Measurements from ENCODE around the gene RALGPS1. TPM values are rescaled to one million over a fixed set of nuclear protein-coding genes. Genes with fewer than 3 reads are reported as not detected.

RALGPS1 gene
- total and polyA plus RNA-seq, 2 of the 8 experiments (the other 6 are each of a cell fraction or from before 2014, with no cell fraction given) = 20.0 to 23.5 TPM

DNA sequence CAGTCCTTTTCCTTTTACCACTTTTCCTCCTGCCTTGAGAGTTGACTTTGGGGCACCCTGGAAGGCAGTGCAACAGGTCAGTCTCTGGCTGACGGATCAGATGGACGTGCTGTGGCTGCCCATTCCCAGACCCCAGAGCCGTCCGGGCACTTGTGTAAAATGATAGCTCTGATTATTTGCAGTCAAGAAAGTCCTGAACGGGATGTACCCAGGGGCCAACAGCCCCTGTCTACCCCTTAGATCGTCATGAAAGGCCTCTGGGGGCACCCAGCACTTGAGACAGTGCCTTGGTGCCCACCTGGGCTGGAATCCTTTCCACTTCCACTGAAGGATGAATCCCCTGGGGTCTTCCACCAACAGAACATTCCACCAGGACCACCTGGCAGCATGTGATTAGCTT is 225.6 kb downstream of the RALGPS1 start:
- Histone ChIP-seq H2BK5ac (ENCODE audit: low read depth, low read length) (no peak overlapping the region), H3K36me3 (ENCODE audit: control insufficient read depth in 2 of 4, insufficient read depth in 4 of 4, low read length in 3 of 4) (no peaks in the 10 kb centered on the region), H3K4me1 (replicated peaks in 1 of 4; ENCODE audit: control insufficient read depth in 3 of 4, insufficient read depth in 4 of 4, low read length in 3 of 4) (peaks cover 0 to 8% (median 6%) of the 10 kb centered on the region in 4 experiments; a peak in 5 of 7 replicates), H4K20me1 (replicated peaks in 1 of 2; ENCODE audit: control insufficient read depth in 1 of 2, insufficient read depth in 2 of 2, low read length in 2 of 2) (no peaks in the 10 kb centered on the region), H3K9ac (replicated peaks in 1 of 4; ENCODE audit: extremely low read depth in 1 of 4, low read depth in 3 of 4, low read length in 3 of 4) (no peak overlapping the region), H3K18ac (ENCODE audit: extremely low read depth, low read length) (no peak overlapping the region), H3K14ac (ENCODE audit: insufficient read length) (no peak overlapping the region), H3K23ac (ENCODE audit: insufficient read length) (no peak overlapping the region), H3K79me2 (ENCODE audit: control insufficient read depth in 1 of 2, insufficient read depth in 2 of 2, low read length in 2 of 2) (no peaks in the 10 kb centered on the region), H4K5ac (ENCODE audit: insufficient read length, low read depth, low read length) (no peak overlapping the region), H3K27ac (ENCODE audit: low read depth, low read length) (no peak overlapping the region), H3K23me2 (ENCODE audit: low read depth, low read length) (no peaks in the 10 kb centered on the region), H3K79me1 (ENCODE audit: low read depth, low read length) (no peaks in the 10 kb centered on the region), H3K27me3 (replicated peaks in 1 of 4; ENCODE audit: control insufficient read depth in 3 of 4, extremely low read depth in 1 of 4, insufficient read depth in 3 of 4, low read length in 3 of 4) (no peaks in the 10 kb centered on the region), H2BK15ac (ENCODE audit: low read length) (no peak overlapping the region), H2AFZ (ENCODE audit: low read length) (no peak overlapping the region), H2BK12ac (ENCODE audit: low read depth, low read length) (no peak overlapping the region), H3K4ac (replicated peaks; ENCODE audit: insufficient read length, low read depth, low read length) (no peak overlapping the region), H2BK20ac (ENCODE audit: low read length) (no peak overlapping the region), H3K4me3 (ENCODE audit: extremely low read depth in 1 of 4, insufficient read depth in 2 of 4, low read depth in 3 of 4, low read length in 4 of 4) (no peak overlapping the region), H4K8ac (ENCODE audit: extremely low read depth, insufficient read depth, low read length) (no peak overlapping the region), H2BK120ac (replicated peaks; ENCODE audit: low read depth, low read length) (no peak overlapping the region), H3K4me2 (ENCODE audit: insufficient read depth in 1 of 2, low read depth in 2 of 2, low read length in 2 of 2) (no peak overlapping the region), H3K56ac (replicated peaks; ENCODE audit: insufficient read length, low read depth, low read length) (no peak overlapping the region), H2AK5ac (ENCODE audit: low read depth, low read length) (no peak overlapping the region), H3K9me3 (ENCODE audit: insufficient read depth in 2 of 2, low read depth in 1 of 2, low read length in 1 of 2) (no peaks in the 10 kb centered on the region), H4K91ac (replicated peaks; ENCODE audit: insufficient read length, low read length) (no peak overlapping the region)
- ChIA-PET POLR2A (ENCODE audit: partially characterized antibody) (interaction anchor here (2.4 kb wide), 1 partner anchor 12 kb away, joined by 10 read pairs; no protein-coding TSS in a partner anchor), CTCF (ENCODE audit: partially characterized antibody) (interaction anchor here (0.8 kb wide), 1 partner anchor 9 kb away, joined by 4 read pairs; no protein-coding TSS in a partner anchor)
- DNase-seq (ENCODE audit: low read depth in 1 of 2, low spot score in 2 of 2) (no peak), FAIRE-seq (no peak)
- 91% methylated on average over 6 of the region's 6 CpGs; no CpG with 5 or more reads in 1 of the 2 experiments for WGBS, 2 experiments (ENCODE audit: extremely low coverage in 1 of 2, insufficient coverage in 1 of 2, insufficient read length in 1 of 2, insufficient replicate concordance in 2 of 2, low coverage in 1 of 2, low lambda C conversion rate in 2 of 2, missing lambda C conversion rate in 1 of 2)
- TF ChIP-seq HDAC6 (IDR thresholded peaks at IDR 0.05; ENCODE audit: low read depth, low read length) = no peak
- TF ChIP-seq PHF8 (conservative IDR thresholded peaks at IDR 0.05; ENCODE audit: low read depth, low read length) = no peak
- no peak for TF ChIP-seq CBX5 (IDR thresholded peaks at IDR 0.05; ENCODE audit: low read depth, low read length)
- no peak for TF ChIP-seq FOSL1 (IDR thresholded peaks at IDR 0.05; ENCODE audit: insufficient read depth, low read depth, low read length)
- TF ChIP-seq SIN3A (conservative IDR thresholded peaks at IDR 0.05 in 1 of 2, IDR thresholded peaks at IDR 0.05 in 1 of 2; ENCODE audit: low read depth in 1 of 2, low read length in 2 of 2) = no peak
- TF ChIP-seq, protein P1, sequence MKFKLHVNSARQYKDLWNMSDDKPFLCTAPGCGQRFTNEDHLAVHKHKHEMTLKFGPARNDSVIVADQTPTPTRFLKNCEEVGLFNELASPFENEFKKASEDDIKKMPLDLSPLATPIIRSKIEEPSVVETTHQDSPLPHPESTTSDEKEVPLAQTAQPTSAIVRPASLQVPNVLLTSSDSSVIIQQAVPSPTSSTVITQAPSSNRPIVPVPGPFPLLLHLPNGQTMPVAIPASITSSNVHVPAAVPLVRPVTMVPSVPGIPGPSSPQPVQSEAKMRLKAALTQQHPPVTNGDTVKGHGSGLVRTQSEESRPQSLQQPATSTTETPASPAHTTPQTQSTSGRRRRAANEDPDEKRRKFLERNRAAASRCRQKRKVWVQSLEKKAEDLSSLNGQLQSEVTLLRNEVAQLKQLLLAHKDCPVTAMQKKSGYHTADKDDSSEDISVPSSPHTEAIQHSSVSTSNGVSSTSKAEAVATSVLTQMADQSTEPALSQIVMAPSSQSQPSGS (IDR thresholded peaks at IDR 0.05; ENCODE audit: low read length) = no peak
- no peak for TF ChIP-seq SAP30 (IDR thresholded peaks at IDR 0.05; ENCODE audit: insufficient read depth, insufficient replicate concordance, low read length)
- TF ChIP-seq CBX8 (IDR thresholded peaks at IDR 0.05; ENCODE audit: borderline replicate concordance, low read depth, low read length) = no peak

Measured in H1 (cell line).